ENCODE data around the gene TNPO1. TPM values are rescaled to one million over a fixed set of nuclear protein-coding genes. Genes with fewer than 3 reads are reported as not detected.
"Not testable (repeated sequence)": the region's sequence is repeated elsewhere in the genome, so short reads cannot be mapped to it uniquely, and the experiment has no call there.

TNPO1 gene
- total RNA-seq, 2 donors from 2014 or later, result 107 to 113 TPM

GRCh38 chr5:72788866-72789505 lies 27.5 kb upstream of the TNPO1 start:
- no peaks in the 10 kb centered on the region for H3K36me3 ChIP-seq
- TF ChIP-seq POLR2A (IDR thresholded peaks at IDR 0.05) (no peak), POLR2AphosphoS5 (IDR thresholded peaks at IDR 0.05) (no peak)
- TF ChIP-seq, protein P1, sequence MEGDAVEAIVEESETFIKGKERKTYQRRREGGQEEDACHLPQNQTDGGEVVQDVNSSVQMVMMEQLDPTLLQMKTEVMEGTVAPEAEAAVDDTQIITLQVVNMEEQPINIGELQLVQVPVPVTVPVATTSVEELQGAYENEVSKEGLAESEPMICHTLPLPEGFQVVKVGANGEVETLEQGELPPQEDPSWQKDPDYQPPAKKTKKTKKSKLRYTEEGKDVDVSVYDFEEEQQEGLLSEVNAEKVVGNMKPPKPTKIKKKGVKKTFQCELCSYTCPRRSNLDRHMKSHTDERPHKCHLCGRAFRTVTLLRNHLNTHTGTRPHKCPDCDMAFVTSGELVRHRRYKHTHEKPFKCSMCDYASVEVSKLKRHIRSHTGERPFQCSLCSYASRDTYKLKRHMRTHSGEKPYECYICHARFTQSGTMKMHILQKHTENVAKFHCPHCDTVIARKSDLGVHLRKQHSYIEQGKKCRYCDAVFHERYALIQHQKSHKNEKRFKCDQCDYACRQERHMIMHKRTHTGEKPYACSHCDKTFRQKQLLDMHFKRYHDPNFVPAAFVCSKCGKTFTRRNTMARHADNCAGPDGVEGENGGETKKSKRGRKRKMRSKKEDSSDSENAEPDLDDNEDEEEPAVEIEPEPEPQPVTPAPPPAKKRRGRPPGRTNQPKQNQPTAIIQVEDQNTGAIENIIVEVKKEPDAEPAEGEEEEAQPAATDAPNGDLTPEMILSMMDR (IDR thresholded peaks at IDR 0.05), result no peak
- no peak overlapping the region for H3K27ac ChIP-seq
- no peaks in the 10 kb centered on the region for H3K4me1 ChIP-seq (replicated peaks)
- H3K27me3 ChIP-seq (replicated peaks; ENCODE audit: insufficient read depth), result no peaks in the 10 kb centered on the region
- no peak overlapping the region for H3K4me3 ChIP-seq
- no peak for DNase-seq (ENCODE audit: low spot score)
- intact Hi-C loops (cut with DNase I), result no loop called here
- WGBS, result 76% methylated on average over 3 of the region's 3 CpGs
- no peaks in the 10 kb centered on the region for H3K9me3 ChIP-seq

GRCh38 chr5:72790186-72790585 lies 26.3 kb upstream of the TNPO1 start:
- Histone ChIP-seq H3K4me3 (no peak overlapping the region), H3K27ac (no peak overlapping the region), H3K4me1 (replicated peaks) (no peaks in the 10 kb centered on the region), H3K9me3 (no peaks in the 10 kb centered on the region), H3K27me3 (replicated peaks; ENCODE audit: insufficient read depth) (no peaks in the 10 kb centered on the region), H3K36me3 (no peaks in the 10 kb centered on the region)
- no peak for TF ChIP-seq POLR2A (IDR thresholded peaks at IDR 0.05)
- TF ChIP-seq, protein P1 (IDR thresholded peaks at IDR 0.05), result no peak
- TF ChIP-seq POLR2AphosphoS5 (IDR thresholded peaks at IDR 0.05), result no peak
- 8% methylated on average over 1 of the region's 1 CpG for WGBS
- DNase-seq (ENCODE audit: low spot score), result no peak
- intact Hi-C loops (cut with DNase I), result no loop called here

- DNase-seq (ENCODE audit: low spot score); H3K36me3 ChIP-seq; H3K27ac ChIP-seq; H3K4me3 ChIP-seq; intact Hi-C loops (cut with DNase I); H3K27me3 ChIP-seq (replicated peaks; ENCODE audit: insufficient read depth); H3K9me3 ChIP-seq; H3K4me1 ChIP-seq (replicated peaks): not testable (repeated sequence)
- 94% methylated on average over 5 of the region's 5 CpGs for WGBS
Measured at GRCh38 chr5:72792662-72793061, 23.8 kb upstream of the TNPO1 start.

GRCh38 chr5:72796001-72796400 lies 20.5 kb upstream of the TNPO1 start:
- Histone ChIP-seq H3K36me3 (no peaks in the 10 kb centered on the region), H3K4me3 (no peak overlapping the region), H3K9me3 (no peaks in the 10 kb centered on the region), H3K4me1 (replicated peaks) (no peaks in the 10 kb centered on the region), H3K27ac (no peak overlapping the region), H3K27me3 (replicated peaks; ENCODE audit: insufficient read depth) (no peaks in the 10 kb centered on the region)
- DNase-seq (ENCODE audit: low spot score), result no peak
- 91% methylated on average over 3 of the region's 3 CpGs for WGBS
- intact Hi-C loops (cut with DNase I), result no loop called here
- no peak for TF ChIP-seq POLR2AphosphoS5 (IDR thresholded peaks at IDR 0.05)
- TF ChIP-seq, protein P1 (IDR thresholded peaks at IDR 0.05), result no peak
- no peak for TF ChIP-seq POLR2A (IDR thresholded peaks at IDR 0.05)

- Histone ChIP-seq H3K4me1 (replicated peaks) (no peaks in the 10 kb centered on the region), H3K27ac (no peak overlapping the region), H3K4me3 (no peak overlapping the region), H3K27me3 (replicated peaks; ENCODE audit: insufficient read depth) (no peaks in the 10 kb centered on the region), H3K36me3 (no peaks in the 10 kb centered on the region), H3K9me3 (no peaks in the 10 kb centered on the region)
- intact Hi-C loops (cut with DNase I), result no loop called here
- no peak for DNase-seq (ENCODE audit: low spot score)
- TF ChIP-seq POLR2A (IDR thresholded peaks at IDR 0.05) (no peak), POLR2AphosphoS5 (IDR thresholded peaks at IDR 0.05) (no peak)
- TF ChIP-seq, protein P1 (IDR thresholded peaks at IDR 0.05), result no peak
- WGBS, result 70% methylated on average over 1 of the region's 1 CpG
Measured at GRCh38 chr5:72799721-72800120, 16.7 kb upstream of the TNPO1 start.

DNA sequence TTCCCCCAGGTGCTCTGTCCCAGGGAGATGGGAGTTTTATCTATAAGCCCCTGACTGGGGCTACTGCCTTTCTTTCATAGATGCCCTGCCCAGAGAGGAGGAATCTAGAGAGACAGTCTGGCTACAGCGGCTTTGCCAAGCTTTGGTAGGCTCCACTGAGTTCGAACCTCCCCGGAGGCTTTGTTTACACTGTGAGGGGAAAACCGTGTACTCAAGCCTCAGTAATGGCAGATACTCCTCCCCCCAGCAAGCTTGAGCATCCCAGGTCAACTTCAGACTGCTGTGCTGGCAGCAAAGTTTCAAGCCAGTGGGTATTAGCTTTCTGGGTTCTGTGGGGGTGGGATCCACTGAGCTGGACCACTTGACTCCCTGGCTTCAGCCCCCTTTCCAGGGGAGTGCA lies 7.8 kb upstream of the TNPO1 start:
- H3K27ac ChIP-seq; H3K4me1 ChIP-seq (replicated peaks); H3K9me3 ChIP-seq; H3K36me3 ChIP-seq; H3K4me3 ChIP-seq; H3K27me3 ChIP-seq (replicated peaks; ENCODE audit: insufficient read depth); DNase-seq (ENCODE audit: low spot score); intact Hi-C loops (cut with DNase I): not testable (repeated sequence)
- 48% methylated on average over 4 of the region's 4 CpGs for WGBS
